Measurements from ENCODE around the gene TMEM161A. TPM values are rescaled to one million over a fixed set of nuclear protein-coding genes. Genes with fewer than 3 reads are reported as not detected.

Gene TMEM161A
- total and polyA plus RNA-seq, 2 of the 13 experiments (the other 11 are each of a cell fraction or from before 2014, with no cell fraction given), result 25.9 to 31.4 TPM

GRCh38 chr19:19138109-19138981 is at the start of gene TMEM161A (continued):
- TF ChIP-seq TFE3 (CRISPR knock-in tag; IDR thresholded peaks at IDR 0.05), result no peak
- TF ChIP-seq ADNP (CRISPR knock-in tag; IDR thresholded peaks at IDR 0.05), result no peak
- no peak for TF ChIP-seq HNRNPUL1 (IDR thresholded peaks at IDR 0.05; ENCODE audit: low read depth, low read length)
- TF ChIP-seq NCOA2 (CRISPR knock-in tag; IDR thresholded peaks at IDR 0.05), result no peak
- no peak for TF ChIP-seq HOXA9 (CRISPR knock-in tag; IDR thresholded peaks at IDR 0.05; ENCODE audit: borderline replicate concordance)
- 0 out of 2 replicates have a peak, but pooled peaks have one; percentile 16 for TF ChIP-seq HNRNPL (IDR thresholded peaks at IDR 0.05; ENCODE audit: low read depth, low read length)
- TF ChIP-seq ZNF609 (CRISPR knock-in tag; IDR thresholded peaks at IDR 0.05; ENCODE audit: borderline replicate concordance), result no peak
- TF ChIP-seq ZBED4 (CRISPR knock-in tag; IDR thresholded peaks at IDR 0.05; ENCODE audit: borderline replicate concordance), result no peak
- no peak for TF ChIP-seq ZNF652 (CRISPR knock-in tag; IDR thresholded peaks at IDR 0.05; ENCODE audit: borderline replicate concordance, low read depth)
- TF ChIP-seq ZNF253 (CRISPR knock-in tag; IDR thresholded peaks at IDR 0.05; ENCODE audit: borderline replicate concordance), result no peak
- no peak for TF ChIP-seq ZNF639 (CRISPR knock-in tag; conservative IDR thresholded peaks at IDR 0.05)
- TF ChIP-seq SP140L (CRISPR knock-in tag; IDR thresholded peaks at IDR 0.05; ENCODE audit: borderline replicate concordance), result no peak
- TF ChIP-seq NFE2 (CRISPR knock-in tag; IDR thresholded peaks at IDR 0.05), result no peak
- peak; percentile 79; the same call in 1 of the 2 replicates for TF ChIP-seq ZNF280B (CRISPR knock-in tag; IDR thresholded peaks at IDR 0.05; ENCODE audit: borderline replicate concordance)
